SU-DHL-6 (cell line): Measurements from ENCODE around the gene CTNNBL1.

Experiments used
- H2AFZ ChIP-seq: fragments of 200-600 bp; sonication (generic); 2 replicates; pipeline ENCODE4 v1.6.1; 2014; ENCODE audit warnings: low read depth, mild to moderate bottlenecking, moderate library complexity, mixed read lengths, antibody characterized with exemption, low read length; ENCODE audit not compliant: severe bottlenecking
- H3F3A ChIP-seq: fragments of 200-600 bp; shearing (Covaris generic); 2 replicates; pipeline ENCODE4 v1.6.0; 2016; ENCODE audit warnings: antibody characterized with exemption, mild to moderate bottlenecking; ENCODE audit not compliant: insufficient read depth
- H3K27ac ChIP-seq: fragments of 200-600 bp; sonication (generic); 2 replicates; pipeline ENCODE4 v1.5.1; 2016; ENCODE audit warnings: low read depth, mild to moderate bottlenecking, low read length, moderate library complexity, mixed read lengths
- H3K27me3 ChIP-seq: fragments of 200-600 bp; sonication (generic), shearing (Covaris generic); 2 replicates; pipeline ENCODE4 v1.6.0; 2014; ENCODE audit warnings: mild to moderate bottlenecking, low read length
- H3K36me3 ChIP-seq: fragments of 200-600 bp; sonication (generic); 2 replicates; pipeline ENCODE4 v1.6.1; 2014; ENCODE audit warnings: mild to moderate bottlenecking, low read length, mixed read lengths
- H3K4me2 ChIP-seq: fragments of 300-600, 200-600 bp; shearing (Covaris generic), sonication (generic); 2 replicates; pipeline ENCODE4 v1.6.0; 2014; ENCODE audit warnings: low read length, low read depth, mild to moderate bottlenecking; ENCODE audit not compliant: poor library complexity, severe bottlenecking
- H3K4me3 ChIP-seq: fragments of 200-600 bp; sonication (generic); 2 replicates; pipeline ENCODE4 v1.5.1; 2014; ENCODE audit warnings: antibody characterized with exemption, low read length, mild to moderate bottlenecking, mixed read lengths; ENCODE audit not compliant: insufficient read depth, poor library complexity, severe bottlenecking
- H3K79me2 ChIP-seq: fragments of 200-600 bp; sonication (generic); 2 replicates; pipeline ENCODE4 v1.6.1; 2014; ENCODE audit warnings: mild to moderate bottlenecking, low read length, moderate library complexity; ENCODE audit not compliant: insufficient read depth
- H3K9ac ChIP-seq: fragments of 200-600 bp; sonication (generic); 2 replicates; pipeline ENCODE4 v1.7.0; 2014; ENCODE audit warnings: mild to moderate bottlenecking, low read length
- H3K9me2 ChIP-seq: fragments of 200-600 bp; sonication (generic); replicated peaks from 2 replicates; pipeline ENCODE4 v1.6.1; 2014; ENCODE audit warnings: low read length; ENCODE audit not compliant: insufficient read depth
- H3K9me3 ChIP-seq: fragments of 200-600 bp; sonication (generic); 2 replicates; pipeline ENCODE4 v1.6.1; 2014; ENCODE audit warnings: low read length, mixed read lengths; ENCODE audit not compliant: insufficient read depth
- H4K20me1 ChIP-seq: fragments of 200-600 bp; sonication (generic); 2 replicates; pipeline ENCODE4 v1.6.1; 2014; ENCODE audit warnings: low read depth, mild to moderate bottlenecking, antibody characterized with exemption, low read length, moderate library complexity, mixed read lengths
- CTCF ChIP-seq: fragments of 200-600 bp; sonication (generic); IDR thresholded peaks from one replicate; pipeline ENCODE4 v1.5.1; 2017; ENCODE audit warnings: antibody characterized with exemption, mild to moderate bottlenecking, low read length, moderate library complexity; ENCODE audit not compliant: insufficient read depth, poor library complexity, severe bottlenecking
- EZH2phosphoT487 ChIP-seq: fragments of 200-600 bp; sonication (generic), shearing (Covaris generic); conservative IDR thresholded peaks from 2 replicates; pipeline ENCODE4 v1.6.1; 2018; ENCODE audit warnings: mild to moderate bottlenecking, antibody characterized with exemption, low read length, moderate library complexity, mixed read lengths

Gene CTNNBL1

GRCh38 chr20:37764333-37764935, 70.6 kb downstream of the CTNNBL1 start:
- H3K9me2 ChIP-seq: no peaks in the 10 kb centered on the region

GRCh38 chr20:37770908-37771307, 77.1 kb downstream of the CTNNBL1 start:
- Histone ChIP-seq H3K9me2 (no peaks in the 10 kb centered on the region), H2AFZ (no peak overlapping the region), H3K79me2 (no peaks in the 10 kb centered on the region), H3F3A (no peaks in the 10 kb centered on the region), H4K20me1 (no peaks in the 10 kb centered on the region), H3K4me3 (no peak overlapping the region), H3K9me3 (no peaks in the 10 kb centered on the region), H3K9ac (no peak overlapping the region), H3K4me2 (no peak overlapping the region), H3K36me3 (no peaks in the 10 kb centered on the region), H3K27me3 (no peaks in the 10 kb centered on the region), H3K27ac (no peak overlapping the region)
- no peak for TF ChIP-seq EZH2phosphoT487
- TF ChIP-seq CTCF: no peak

More at GRCh38 chr20:37764333-37764935, 70.6 kb downstream of the CTNNBL1 start:
- Histone ChIP-seq H3F3A (no peaks in the 10 kb centered on the region), H3K27ac (no peak overlapping the region), H3K4me3 (no peak overlapping the region), H3K36me3 (no peaks in the 10 kb centered on the region), H3K4me2 (no peak overlapping the region), H4K20me1 (no peaks in the 10 kb centered on the region), H2AFZ (no peak overlapping the region), H3K79me2 (no peaks in the 10 kb centered on the region), H3K27me3 (no peaks in the 10 kb centered on the region), H3K9me3 (no peaks in the 10 kb centered on the region), H3K9ac (no peak overlapping the region)
- TF ChIP-seq CTCF (no peak), EZH2phosphoT487 (no peak)

GRCh38 chr20:37773291-37773826, 79.5 kb downstream of the CTNNBL1 start:
- no peak overlapping the region for H3K9ac ChIP-seq
- no peaks in the 10 kb centered on the region for H3K79me2 ChIP-seq
- TF ChIP-seq EZH2phosphoT487 (no peak), CTCF (no peak)
- H2AFZ ChIP-seq: no peak overlapping the region
- no peaks in the 10 kb centered on the region for H3K9me2 ChIP-seq
- H3F3A ChIP-seq: no peaks in the 10 kb centered on the region
- no peaks in the 10 kb centered on the region for H3K36me3 ChIP-seq
- H3K27ac ChIP-seq: no peak overlapping the region
- no peaks in the 10 kb centered on the region for H3K27me3 ChIP-seq
- no peak overlapping the region for H3K4me2 ChIP-seq
- no peak overlapping the region for H3K4me3 ChIP-seq
- H3K9me3 ChIP-seq: no peaks in the 10 kb centered on the region
- H4K20me1 ChIP-seq: no peaks in the 10 kb centered on the region
